MM.1S (cell line): ENCODE data around the gene RASGRP4.

Experiments
- CTCF ChIP-seq: fragments of 300-600 bp; sonication (generic); IDR thresholded peaks from 2 replicates; pipeline ENCODE4 v1.5.1; 2016; ENCODE audit warnings: antibody characterized with exemption, low read length, mixed read lengths
- EZH2 ChIP-seq: fragments of 300-600 bp; sonication (generic); optimal IDR thresholded peaks from 2 replicates; pipeline ENCODE3; 2017; ENCODE audit warnings: low read depth, mild to moderate bottlenecking, antibody characterized with exemption, low read length, mixed read lengths

- TF ChIP-seq CTCF: no peak
- no peak for TF ChIP-seq EZH2
Observed at GRCh38 chr19:38440592-38440991, 14.6 kb upstream of the RASGRP4 start.
